HG02943 (cell line): ENCODE results near the gene CWC15.
A peak's percentile ranks its signal among the peaks of the same experiment; 100 is the strongest.
"Not testable (repeated sequence)": the region's sequence is repeated elsewhere in the genome, so short reads cannot be mapped to it uniquely, and the experiment has no call there.

ENCODE experiments used
- ATAC-seq: cut with Tn5 transposase; IDR thresholded peaks from one replicate; pipeline ENCODE4 v1.9.1; 2021; ENCODE audit warnings: mild to moderate bottlenecking, low read depth, moderate library complexity; ENCODE audit not compliant: unreplicated experiment

Gene CWC15

GRCh38 chr11:94973099-94973968 is at the start of gene CWC15, which contains the start of gene KDM4D:
Gene CWC15, minus strand, starts transcription at chr11:94973556. Its CDS starts 1,371 bp downstream, at chr11:94972185.
Gene KDM4D, plus strand, starts transcription at chr11:94973709. Its CDS starts 23,664 bp downstream, at chr11:94997373.
- ATAC-seq, result peak; percentile 100

GRCh38 chr11:95021468-95021867 is 48.1 kb upstream of the CWC15 start:
- not testable (repeated sequence) for ATAC-seq

- no peak for ATAC-seq
Measured at GRCh38 chr11:95016139-95016538, 42.8 kb upstream of the CWC15 start.

GRCh38 chr11:95014184-95014821 is 40.9 kb upstream of the CWC15 start:
- ATAC-seq, result no peak

- ATAC-seq, result no peak
Measured at GRCh38 chr11:95011376-95011775, 38.0 kb upstream of the CWC15 start.

GRCh38 chr11:95005642-95006041 is 32.3 kb upstream of the CWC15 start:
- ATAC-seq, result no peak

GRCh38 chr11:95003716-95004115 is 30.4 kb upstream of the CWC15 start:
- ATAC-seq, result no peak

- ATAC-seq, result no peak
Measured at GRCh38 chr11:94998285-94998684, 24.9 kb upstream of the CWC15 start.

- no peak for ATAC-seq
Measured at GRCh38 chr11:94997437-94997836, 24.1 kb upstream of the CWC15 start.

GRCh38 chr11:94993400-94993943 is 20.1 kb upstream of the CWC15 start:
- no peak for ATAC-seq

GRCh38 chr11:94988748-94989147 is 15.4 kb upstream of the CWC15 start:
- no peak for ATAC-seq

- no peak for ATAC-seq
Measured at GRCh38 chr11:94987378-94987777, 14.0 kb upstream of the CWC15 start.

- ATAC-seq, result no peak
Measured at GRCh38 chr11:94975599-94975998, 2.2 kb upstream of the CWC15 start.

- ATAC-seq, result no peak
Measured at GRCh38 chr11:94974178-94974577, 822 bp upstream of the CWC15 start.

- no peak for ATAC-seq
Measured at GRCh38 chr11:94972700-94973098, 657 bp downstream of the CWC15 start.

GRCh38 chr11:94968334-94968958 is 4.9 kb downstream of the CWC15 start:
- no peak for ATAC-seq

- ATAC-seq, result no peak
Measured at GRCh38 chr11:94964934-94965333, 8.4 kb downstream of the CWC15 start.

- no peak for ATAC-seq
Measured at GRCh38 chr11:94961255-94961654, 12.1 kb downstream of the CWC15 start.

- ATAC-seq, result no peak
Measured at GRCh38 chr11:94960488-94960887, 12.9 kb downstream of the CWC15 start.

- ATAC-seq, result no peak
Measured at GRCh38 chr11:94959179-94959578, 14.2 kb downstream of the CWC15 start.

- no peak for ATAC-seq
Measured at GRCh38 chr11:94958121-94958696, 15.1 kb downstream of the CWC15 start.
